K562 (cell line): Measurements from ENCODE around the gene ZNF331. TPM values are rescaled to one million over a fixed set of nuclear protein-coding genes. Genes with fewer than 3 reads are reported as not detected.

Experiments used
- ATAC-seq: fragments of 200-7000 bp; cut with Tn5 transposase; 3 replicates; pipeline ENCODE4 v1.9.1; 2020; ENCODE audit warnings: moderate library complexity
- BruUV-seq: library from RNA; stranded (reverse); fragments of 400-500 nt; replicated peaks from 2 replicates; lab custom pipeline; 2021; lab: Mats Ljungman, UMichigan
- CTCF ChIA-PET: fragments of 300-600 bp; formaldehyde crosslinking; extraction: SDS; loops from one replicate; lab custom pipeline; 2021; ENCODE audit warnings: low intra/inter-chr PET ratio; lab: Yijun Ruan, JAX
- POLR2A ChIA-PET: fragments of 300-600, 350-650 bp; sonication (Branson Sonifier 250); formaldehyde crosslinking; extraction: SDS; loops from one replicate; lab custom pipeline; 2021; ENCODE audit warnings: antibody characterized with exemption, inconsistent platforms; lab: Yijun Ruan, JAX
- DNase-seq, 4 experiments: peaks; one replicate each; pipeline versions ENCODE4 v3.0.0 to v3.0.0-alpha.2; 2011 to 2018; ENCODE audit warnings: low spot score in 3 of 4, mixed read lengths in 3 of 4; ENCODE audit errors: extremely low read depth in 1 of 4
- FAIRE-seq: peaks from 2 replicates; lab custom pipeline; 2011; peaks lifted over from hg19 to GRCh38; lab: Jason Lieb, UNC
- H2AFZ ChIP-seq: 2 replicates; pipeline ENCODE4 v1.6.0; 2011; ENCODE audit warnings: low read depth, low read length, control low read depth, inconsistent platforms
- H3K27ac ChIP-seq: fragments of 200-600 bp; 3 replicates; pipeline ENCODE4 v1.8.0; 2011; ENCODE audit warnings: low read depth, mild to moderate bottlenecking, control low read depth, inconsistent platforms, low read length, moderate library complexity, mixed read lengths; ENCODE audit errors: extremely low read depth
- H3K27me3 ChIP-seq, 2 experiments: fragments of 300-600 bp in 1 of 2; 2 replicates in 1 of 2; 3 replicates in 1 of 2; pipeline versions ENCODE4 v1.6.0 to v1.8.0; 2011; ENCODE audit warnings: inconsistent platforms in 2 of 2, low read length in 2 of 2, mild to moderate bottlenecking in 1 of 2, mixed read lengths in 1 of 2, moderate library complexity in 1 of 2; ENCODE audit not compliant: control insufficient read depth in 2 of 2, insufficient read depth in 2 of 2
- H3K36me3 ChIP-seq: fragments of 300-600 bp; 3 replicates; pipeline ENCODE4 v1.8.0; 2011; ENCODE audit warnings: mild to moderate bottlenecking, low read length, inconsistent platforms; ENCODE audit not compliant: control insufficient read depth, insufficient read depth
- H3K4me1 ChIP-seq, 2 experiments: fragments of 200-600 bp in 1 of 2; replicated peaks in 1 of 2; 2 replicates in 1 of 2; 3 replicates in 1 of 2; pipeline versions ENCODE4 v1.5.1 to v1.8.0; 2011; ENCODE audit warnings: inconsistent platforms in 2 of 2, low read length in 2 of 2, mild to moderate bottlenecking in 1 of 2, mixed read lengths in 1 of 2, moderate library complexity in 1 of 2; ENCODE audit not compliant: control insufficient read depth in 2 of 2, insufficient read depth in 2 of 2
- H3K4me2 ChIP-seq: 2 replicates; pipeline ENCODE4 v1.6.1; 2011; ENCODE audit warnings: low read length, control low read depth, inconsistent platforms, mixed read lengths; ENCODE audit not compliant: insufficient read depth
- H3K4me3 ChIP-seq: fragments of 200-600 bp; sonication (generic), shearing (Covaris generic); 2 replicates; pipeline ENCODE4 v1.5.1; 2016; ENCODE audit warnings: control low read depth, inconsistent platforms
- H3K79me2 ChIP-seq: fragments of 200-600 bp; 3 replicates; pipeline ENCODE4 v1.8.0; 2011; ENCODE audit warnings: low read length, inconsistent platforms; ENCODE audit not compliant: control insufficient read depth, insufficient read depth
- H3K9ac ChIP-seq, 2 experiments: 2 replicates each; pipeline versions ENCODE4 v1.6.0 to v1.6.1; 2011; ENCODE audit warnings: low read depth in 2 of 2, low read length in 2 of 2, control low read depth in 1 of 2, inconsistent platforms in 1 of 2, mild to moderate bottlenecking in 1 of 2, mixed read lengths in 1 of 2; ENCODE audit not compliant: insufficient read depth in 1 of 2
- H3K9me1 ChIP-seq: one replicate; pipeline ENCODE4 v1.6.0; 2011; ENCODE audit warnings: inconsistent platforms, mild to moderate bottlenecking, low read length, moderate library complexity; ENCODE audit not compliant: control insufficient read depth, insufficient read depth
- H3K9me3 ChIP-seq: replicated peaks from 2 replicates; pipeline ENCODE4 v1.5.1; 2011; ENCODE audit warnings: low read depth, low read length, inconsistent platforms; ENCODE audit not compliant: control insufficient read depth, insufficient read depth
- H4K20me1 ChIP-seq: replicated peaks from 2 replicates; pipeline ENCODE4 v1.6.1; 2011; ENCODE audit warnings: low read length, inconsistent platforms, mixed read lengths; ENCODE audit not compliant: control insufficient read depth, insufficient read depth
- E2F4 ChIP-seq: sonication (generic); formaldehyde crosslinking; IDR thresholded peaks from 2 replicates; pipeline ENCODE4 v1.8.0; 2022; ENCODE audit warnings: mild to moderate bottlenecking, low read depth, missing genetic modification reagents
- HEY1 ChIP-seq: fragments of 250-450 bp; sonication (Bioruptor Pico); IDR thresholded peaks from 2 replicates; pipeline ENCODE4 v1.5.0; 2020; ENCODE audit warnings: mild to moderate bottlenecking, moderate library complexity, borderline replicate concordance
- HOXB6 ChIP-seq: fragments of 250-450 bp; sonication (Bioruptor Pico); IDR thresholded peaks from 2 replicates; pipeline ENCODE4 v1.5.1; 2022; ENCODE audit warnings: mild to moderate bottlenecking, borderline replicate concordance
- MAZ ChIP-seq, 2 experiments: fragments of 450-650 bp in 1 of 2; sonication (generic) in 1 of 2; formaldehyde crosslinking; IDR thresholded peaks in 1 of 2; conservative IDR thresholded peaks in 1 of 2; 2 replicates each; pipeline versions ENCODE4 v1.4.0 to v1.5.0; 2020; ENCODE audit warnings: mild to moderate bottlenecking in 1 of 2, missing genetic modification reagents in 1 of 2
- PML ChIP-seq: IDR thresholded peaks from 2 replicates; pipeline ENCODE4 v1.6.1; 2012; ENCODE audit warnings: low read length, inconsistent platforms
- RBM14 ChIP-seq: fragments of 200-400 bp; formaldehyde crosslinking; IDR thresholded peaks from 2 replicates; pipeline ENCODE4 v1.6.1; 2018; ENCODE audit warnings: low read depth, mild to moderate bottlenecking, low read length, moderate library complexity, borderline replicate concordance; ENCODE audit not compliant: insufficient read depth
- SAFB ChIP-seq: fragments of 200-400 bp; formaldehyde crosslinking; IDR thresholded peaks from 2 replicates; pipeline ENCODE4 v1.6.1; 2017; ENCODE audit warnings: low read depth, low read length, borderline replicate concordance
- ZBTB2 ChIP-seq: fragments of 450-650 bp; IDR thresholded peaks from 2 replicates; pipeline ENCODE4 v1.6.1; 2016; ENCODE audit warnings: antibody characterized with exemption
- ZKSCAN3 ChIP-seq: fragments of 250-450 bp; sonication (Bioruptor Pico); IDR thresholded peaks from 2 replicates; pipeline ENCODE4 v1.4.0; 2020
- ZKSCAN8 ChIP-seq: fragments of 200-800 bp; sonication (Bioruptor generic); IDR thresholded peaks from 2 replicates; pipeline ENCODE4 v1.6.1; 2016; ENCODE audit warnings: missing genetic modification characterization, missing compliant biosample characterization
- ZNF592 ChIP-seq: fragments of 450-650 bp; IDR thresholded peaks from 2 replicates; pipeline ENCODE4 v1.6.1; 2017; ENCODE audit warnings: antibody characterized with exemption, mild to moderate bottlenecking
- ZSCAN32 ChIP-seq: fragments of 450-650 bp; formaldehyde crosslinking; IDR thresholded peaks from 2 replicates; pipeline ENCODE4 v1.4.0; 2020; ENCODE audit warnings: mild to moderate bottlenecking, moderate library complexity
- WGBS: fragments of 100-300 bp; shearing (Covaris generic); methylation state at CpG from one replicate; pipeline ENCODE4 v1.1.6; 2016; ENCODE audit warnings: low coverage, mixed read lengths; ENCODE audit not compliant: insufficient coverage; ENCODE audit errors: missing lambda C conversion rate; 5-methylcytosine and 5-hydroxymethylcytosine counted together
- in situ Hi-C: fragments of 300-500 bp; cut with MboI; formaldehyde crosslinking; loops from 4 replicates; pipeline ENCODE4 v1.15.0; 2018; ENCODE audit warnings: inconsistent platforms, mixed read lengths
- intact Hi-C: fragments of 100-400 bp; cut with micrococcal nuclease; formaldehyde crosslinking; loops from 2 replicates; pipeline ENCODE4 v1.14.2; 2022
- polyA plus RNA-seq, 8 experiments: library from polyadenylated mRNA; depleted of rRNA in 4 of 8; stranded (reverse) in 5 of 8; unstranded in 3 of 8; fragments of >200 nt; fragmentation: Nextera tagmentation in 2 of 8; fragmentation: Illumina TruSeq in 1 of 8; extraction: Ambion mirVana in 2 of 8; extraction: Trizol in 1 of 8; gene quantifications; 2 replicates each; pipeline versions ENCODE4 v1.2.1 to v1.2.3, GENCODE V29; 2011 to 2014; ENCODE audit warnings: inconsistent platforms in 1 of 8, missing spikeins in 1 of 8
- total RNA-seq, 7 experiments: library from RNA; depleted of rRNA in 6 of 7; stranded (reverse); fragments of >200 nt in 6 of 7; fragmentation: Illumina TruSeq in 2 of 7; extraction: Trizol in 2 of 7; gene quantifications; 2 replicates each; pipeline versions ENCODE4 v1.2.1 to v1.2.3, GENCODE V29; 2011 to 2021; ENCODE audit warnings: low replicate concordance in 1 of 7

Gene ZNF331
- total and polyA plus RNA-seq, 9 of the 15 experiments (the other 6 are each of a cell fraction or from before 2014, with no cell fraction given) = 0.23 to 2.7 (median 0.76) TPM

GRCh38 chr19:53595510-53595867 is 57.5 kb downstream of the ZNF331 start:
- CTCF ChIA-PET = no interaction called here
- DNase-seq (no peak), FAIRE-seq (no peak), ATAC-seq (no peak)
- H2AFZ ChIP-seq = no peak overlapping the region
- no peak overlapping the region for H3K4me3 ChIP-seq
- TF ChIP-seq MAZ (CRISPR knock-in tag; conservative IDR thresholded peaks at IDR 0.05 in 1 of 2, IDR thresholded peaks at IDR 0.05 in 1 of 2) (no peak), ZBTB2 (no peak), ZKSCAN8 (CRISPR knock-in tag) (no peak), HEY1 (no peak), ZNF592 (no peak), PML (no peak), SAFB (no peak), ZSCAN32 (no peak), RBM14 (no peak), E2F4 (CRISPR knock-in tag) (no peak), HOXB6 (no peak), ZKSCAN3 (CRISPR knock-in tag) (no peak)
- POLR2A ChIA-PET = interaction anchor here (1.2 kb wide), 1 partner anchor 22 kb away, joined by 4 read pairs; no protein-coding TSS in a partner anchor
- no peak overlapping the region for H3K4me2 ChIP-seq
- no peaks in the 10 kb centered on the region for H3K9me1 ChIP-seq
- H3K9me3 ChIP-seq = no peaks in the 10 kb centered on the region
- no peaks in the 10 kb centered on the region for H3K4me1 ChIP-seq
- intact Hi-C loops (no loop called here), in situ Hi-C loops (no loop called here)
- H3K36me3 ChIP-seq = no peaks in the 10 kb centered on the region
- BruUV-seq = no TSS peak
- H3K9ac ChIP-seq = no peak overlapping the region
- H3K79me2 ChIP-seq = no peaks in the 10 kb centered on the region
- no peak overlapping the region for H3K27ac ChIP-seq
- 3% methylated on average over 9 of the region's 9 CpGs for WGBS
- H3K27me3 ChIP-seq = peaks cover 0 to 36% of the 10 kb centered on the region in 2 experiments; a peak in 4 of 5 replicates
- no peaks in the 10 kb centered on the region for H4K20me1 ChIP-seq
